Mesothelial cell of epicardium (in vitro differentiated cells): ENCODE results near the gene NPTX2. TPM values are rescaled to one million over a fixed set of nuclear protein-coding genes. Genes with fewer than 3 reads are reported as not detected.
"Not testable (repeated sequence)": the region's sequence is repeated elsewhere in the genome, so short reads cannot be mapped to it uniquely, and the experiment has no call there.

Experiments
- DNase-seq, 2 experiments: peaks; one replicate each; pipeline ENCODE4 v3.0.0; 2021; ENCODE audit warnings: low spot score in 2 of 2; ENCODE audit not compliant: unreplicated experiment in 2 of 2
- H3K27ac Mint-ChIP-seq: 2 replicates; pipeline ENCODE4 v1.8.0; 2021; ENCODE audit warnings: mixed read lengths
- H3K27me3 Mint-ChIP-seq: 2 replicates; pipeline ENCODE4 v1.8.0; 2021; ENCODE audit warnings: low read depth, mixed read lengths
- H3K36me3 Mint-ChIP-seq: 2 replicates; pipeline ENCODE4 v1.8.0; 2021; ENCODE audit warnings: mixed read lengths
- H3K4me1 Mint-ChIP-seq: 2 replicates; pipeline ENCODE4 v1.8.0; 2021; ENCODE audit warnings: mixed read lengths
- H3K4me3 Mint-ChIP-seq: 2 replicates; pipeline ENCODE4 v1.8.0; 2021; ENCODE audit warnings: mild to moderate bottlenecking, moderate library complexity, mixed read lengths
- H3K9me3 Mint-ChIP-seq: 2 replicates; pipeline ENCODE4 v1.8.0; 2021; ENCODE audit warnings: mixed read lengths
- CTCF ChIP-seq: fragments of 200-600 bp; sonication (generic); IDR thresholded peaks from one replicate; pipeline ENCODE4 v1.5.0; 2021; ENCODE audit warnings: antibody characterized with exemption; ENCODE audit not compliant: unreplicated experiment
- total RNA-seq: library from RNA; stranded (reverse); gene quantifications from 3 replicates; pipeline ENCODE4 v1.2.1, GENCODE V29; 2021

Gene NPTX2
- total RNA-seq, 1 donor from 2014 or later = 1.4 TPM

GRCh38 chr7:98571986-98572385 lies 45.1 kb upstream of the NPTX2 start:
- DNase-seq = no peak
- Mint-ChIP-seq H3K4me3 (no peak overlapping the region), H3K36me3 (no peaks in the 10 kb centered on the region), H3K27ac (no peak overlapping the region), H3K9me3 (peaks cover 23% of the 10 kb centered on the region), H3K4me1 (no peaks in the 10 kb centered on the region), H3K27me3 (peaks cover 3% of the 10 kb centered on the region)
- TF ChIP-seq CTCF = no peak

GRCh38 chr7:98572716-98573115 lies 44.4 kb upstream of the NPTX2 start:
- not testable (repeated sequence) for H3K4me1 Mint-ChIP-seq, H3K4me3 Mint-ChIP-seq, H3K36me3 Mint-ChIP-seq, H3K27me3 Mint-ChIP-seq, DNase-seq, H3K27ac Mint-ChIP-seq
- H3K9me3 Mint-ChIP-seq = peaks cover 24% of the 10 kb centered on the region

GRCh38 chr7:98573816-98574215 lies 43.3 kb upstream of the NPTX2 start:
- Mint-ChIP-seq H3K9me3 (peaks cover 24% of the 10 kb centered on the region), H3K27ac (no peak overlapping the region), H3K4me3 (no peak overlapping the region), H3K4me1 (no peaks in the 10 kb centered on the region), H3K36me3 (no peaks in the 10 kb centered on the region), H3K27me3 (peaks cover 4% of the 10 kb centered on the region)
- no peak for TF ChIP-seq CTCF
- no peak for DNase-seq

- peaks cover 8% of the 10 kb centered on the region for H3K27me3 Mint-ChIP-seq
- no peak for DNase-seq
- TF ChIP-seq CTCF = no peak
- no peaks in the 10 kb centered on the region for H3K36me3 Mint-ChIP-seq
- no peak overlapping the region for H3K27ac Mint-ChIP-seq
- H3K4me1 Mint-ChIP-seq = no peaks in the 10 kb centered on the region
- peaks cover 24% of the 10 kb centered on the region for H3K9me3 Mint-ChIP-seq
- no peak overlapping the region for H3K4me3 Mint-ChIP-seq
Measured at GRCh38 chr7:98575878-98576277, 41.2 kb upstream of the NPTX2 start.

GRCh38 chr7:98584830-98585229 lies 32.3 kb upstream of the NPTX2 start:
- H3K27me3 Mint-ChIP-seq = peaks cover 32% of the 10 kb centered on the region
- no peaks in the 10 kb centered on the region for H3K4me1 Mint-ChIP-seq
- TF ChIP-seq CTCF = no peak
- H3K36me3 Mint-ChIP-seq = no peaks in the 10 kb centered on the region
- DNase-seq = no peak
- H3K9me3 Mint-ChIP-seq = peaks cover 18% of the 10 kb centered on the region
- H3K4me3 Mint-ChIP-seq = no peak overlapping the region
- H3K27ac Mint-ChIP-seq = no peak overlapping the region

GRCh38 chr7:98591926-98592325 lies 25.2 kb upstream of the NPTX2 start:
- no peaks in the 10 kb centered on the region for H3K9me3 Mint-ChIP-seq
- no peak overlapping the region for H3K27ac Mint-ChIP-seq
- peaks cover 46% of the 10 kb centered on the region for H3K27me3 Mint-ChIP-seq
- TF ChIP-seq CTCF = no peak
- DNase-seq = no peak
- no peaks in the 10 kb centered on the region for H3K4me1 Mint-ChIP-seq
- H3K4me3 Mint-ChIP-seq = no peak overlapping the region
- H3K36me3 Mint-ChIP-seq = no peaks in the 10 kb centered on the region
